Neuronal stem cell (in vitro differentiated cells): Measurements from ENCODE around the gene TRIM52.
"Not testable (repeated sequence)": the region's sequence is repeated elsewhere in the genome, so short reads cannot be mapped to it uniquely, and the experiment has no call there.

Experiments
- DNase-seq: peaks from one replicate; pipeline ENCODE4 v3.0.0-alpha.2; 2013; ENCODE audit warnings: low spot score
- H2AFZ ChIP-seq: one replicate; pipeline ENCODE4 v1.6.1; 2013; ENCODE audit warnings: mild to moderate bottlenecking, low read length, inconsistent platforms
- H2AK5ac ChIP-seq: 2 replicates; pipeline ENCODE4 v1.6.1; 2013; ENCODE audit warnings: low read depth, mild to moderate bottlenecking, inconsistent platforms, low read length, moderate library complexity, mixed read lengths
- H2BK120ac ChIP-seq: 2 replicates; pipeline ENCODE4 v1.6.1; 2013; ENCODE audit warnings: low read depth, mild to moderate bottlenecking, inconsistent platforms, low read length, moderate library complexity, mixed read lengths
- H2BK12ac ChIP-seq: one replicate; pipeline ENCODE4 v1.6.1; 2013; ENCODE audit warnings: low read length, inconsistent platforms
- H2BK15ac ChIP-seq: 2 replicates; pipeline ENCODE4 v1.6.1; 2013; ENCODE audit warnings: mild to moderate bottlenecking, low read length, inconsistent platforms, mixed read lengths
- H2BK5ac ChIP-seq: one replicate; pipeline ENCODE4 v1.6.1; 2013; ENCODE audit warnings: inconsistent platforms, mild to moderate bottlenecking, low read length, moderate library complexity
- H3K14ac ChIP-seq: one replicate; pipeline ENCODE4 v1.6.1; 2013; ENCODE audit warnings: low read length, inconsistent platforms
- H3K18ac ChIP-seq: 2 replicates; pipeline ENCODE4 v1.6.1; 2013; ENCODE audit warnings: low read length, inconsistent platforms
- H3K23ac ChIP-seq: 2 replicates; pipeline ENCODE4 v1.6.1; 2013; ENCODE audit warnings: low read depth, mild to moderate bottlenecking, mixed read lengths, low read length, inconsistent platforms; ENCODE audit not compliant: poor library complexity
- H3K27ac ChIP-seq: replicated peaks from 3 replicates; pipeline ENCODE4 v1.5.1; 2013; ENCODE audit warnings: low read length, inconsistent platforms
- H3K27me3 ChIP-seq, 3 experiments: 2 replicates each; pipeline ENCODE4 v1.6.1; 2013; ENCODE audit warnings: low read length in 3 of 3, mild to moderate bottlenecking in 2 of 3, inconsistent platforms in 1 of 3, low read depth in 1 of 3, mixed read lengths in 1 of 3, moderate library complexity in 1 of 3; ENCODE audit not compliant: control insufficient read depth in 3 of 3, insufficient read depth in 3 of 3
- H3K36me3 ChIP-seq, 2 donors: replicated peaks in 1 of 2; 2 replicates each; pipeline ENCODE4 v1.6.1; 2013; ENCODE audit warnings: low read length in 2 of 2; ENCODE audit not compliant: control insufficient read depth in 2 of 2, insufficient read depth in 2 of 2
- H3K4ac ChIP-seq: 2 replicates; pipeline ENCODE4 v1.6.1; 2013; ENCODE audit warnings: inconsistent platforms, mild to moderate bottlenecking, low read length, moderate library complexity
- H3K4me1 ChIP-seq, 2 donors: 1 replicate in 1 of 2; 2 replicates in 1 of 2; pipeline ENCODE4 v1.6.1; 2013; ENCODE audit warnings: low read length in 2 of 2, low read depth in 1 of 2; ENCODE audit not compliant: control insufficient read depth in 2 of 2, insufficient read depth in 1 of 2
- H3K4me2 ChIP-seq: one replicate; pipeline ENCODE4 v1.6.1; 2013; ENCODE audit warnings: mild to moderate bottlenecking, low read length, inconsistent platforms; ENCODE audit not compliant: insufficient read depth, poor library complexity, severe bottlenecking
- H3K4me3 ChIP-seq, 2 donors: 2 replicates each; pipeline ENCODE4 v1.5.1; 2013; ENCODE audit warnings: low read length in 2 of 2, mild to moderate bottlenecking in 2 of 2, inconsistent platforms in 1 of 2, moderate library complexity in 1 of 2
- H3K79me1 ChIP-seq: one replicate; pipeline ENCODE4 v1.6.1; 2013; ENCODE audit warnings: low read depth, mild to moderate bottlenecking, inconsistent platforms, low read length, moderate library complexity
- H3K9ac ChIP-seq: one replicate; pipeline ENCODE4 v1.6.1; 2013; ENCODE audit warnings: mild to moderate bottlenecking, low read depth, low read length, inconsistent platforms; ENCODE audit not compliant: poor library complexity
- H3K9me3 ChIP-seq, 2 donors: replicated peaks in 1 of 2; 2 replicates each; pipeline versions ENCODE3 to v1.6.1; 2013; ENCODE audit warnings: low read length in 2 of 2, mild to moderate bottlenecking in 2 of 2, inconsistent platforms in 1 of 2, low read depth in 1 of 2, mixed read lengths in 1 of 2, moderate library complexity in 1 of 2; ENCODE audit not compliant: control insufficient read depth in 2 of 2, insufficient read depth in 1 of 2
- H4K8ac ChIP-seq: one replicate; pipeline ENCODE4 v1.6.1; 2013; ENCODE audit warnings: low read depth, mild to moderate bottlenecking, inconsistent platforms, low read length, moderate library complexity
- H4K91ac ChIP-seq: one replicate; pipeline ENCODE4 v1.6.1; 2013; ENCODE audit warnings: low read length, low read depth, mild to moderate bottlenecking, inconsistent platforms; ENCODE audit not compliant: poor library complexity
- WGBS, 2 donors: extraction: QIAGEN DNeasy Blood & Tissue Kit; methylation state at CpG; one replicate each; pipeline ENCODE4 v1.1.7; 2013; ENCODE audit warnings: missing lambda C conversion rate in 2 of 2, mixed read lengths in 1 of 2; ENCODE audit not compliant: insufficient read length in 2 of 2, insufficient replicate concordance in 1 of 2; ENCODE audit errors: extremely low coverage in 2 of 2; 5-methylcytosine and 5-hydroxymethylcytosine counted together

TRIM52 gene

GRCh38 chr5:181215997-181216989, 44.6 kb downstream of the TRIM52 start:
- no peak overlapping the region for H4K91ac ChIP-seq
- no peak overlapping the region for H2BK15ac ChIP-seq
- no peak for DNase-seq
- H3K9ac ChIP-seq, result no peak overlapping the region
- no peaks in the 10 kb centered on the region for H3K4me1 ChIP-seq
- H3K79me1 ChIP-seq, result no peaks in the 10 kb centered on the region
- no peak overlapping the region for H2BK5ac ChIP-seq
- peaks cover 0 to 20% (median 18%) of the 10 kb centered on the region in 3 experiments for H3K27me3 ChIP-seq
- no peak overlapping the region for H3K27ac ChIP-seq
- no peak overlapping the region for H2AK5ac ChIP-seq
- peak overlapping the region; percentile 36 for H3K4me2 ChIP-seq
- no peaks in the 10 kb centered on the region for H3K36me3 ChIP-seq
- peak overlapping the region; percentile 39 for H2AFZ ChIP-seq
- no CpG with 5 or more reads among the region's 44 CpGs for WGBS, 2 donors
- H4K8ac ChIP-seq, result no peak overlapping the region
- H3K14ac ChIP-seq, result no peak overlapping the region
- H3K23ac ChIP-seq, result no peak overlapping the region
- peak overlapping the region in 1 of 2 donors; percentile 57 for H3K4me3 ChIP-seq
- no peak overlapping the region for H2BK12ac ChIP-seq
- no peak overlapping the region for H3K4ac ChIP-seq
- no peaks in the 10 kb centered on the region for H3K9me3 ChIP-seq
- no peak overlapping the region for H2BK120ac ChIP-seq
- no peak overlapping the region for H3K18ac ChIP-seq

GRCh38 chr5:181214249-181214648, 46.7 kb downstream of the TRIM52 start:
- not testable (repeated sequence) for H3K4me3 ChIP-seq, H2BK120ac ChIP-seq, H3K4ac ChIP-seq, H3K4me1 ChIP-seq, H3K27ac ChIP-seq, H3K14ac ChIP-seq, H3K4me2 ChIP-seq, H3K18ac ChIP-seq, H3K9ac ChIP-seq, H3K23ac ChIP-seq, H2BK12ac ChIP-seq, H4K8ac ChIP-seq, H2BK15ac ChIP-seq, H2BK5ac ChIP-seq, DNase-seq, H2AK5ac ChIP-seq, H3K79me1 ChIP-seq, H3K36me3 ChIP-seq, H2AFZ ChIP-seq, H4K91ac ChIP-seq, H3K9me3 ChIP-seq
- WGBS, 2 donors, result no CpG with 5 or more reads among the region's 10 CpGs
- peaks cover 0 to 20% (median 18%) of the 10 kb centered on the region in 3 experiments for H3K27me3 ChIP-seq

- Histone ChIP-seq H2AK5ac (no peak overlapping the region), H3K4me2 (no peak overlapping the region), H2BK5ac (no peak overlapping the region), H2BK15ac (no peak overlapping the region), H4K91ac (no peak overlapping the region), H3K18ac (no peak overlapping the region), H3K9me3 (no peaks in the 10 kb centered on the region), H3K36me3 (no peaks in the 10 kb centered on the region), H3K4me1 (no peaks in the 10 kb centered on the region), H3K14ac (no peak overlapping the region), H3K79me1 (no peaks in the 10 kb centered on the region), H3K23ac (no peak overlapping the region), H3K27me3 (peaks cover 0 to 20% (median 18%) of the 10 kb centered on the region in 3 experiments), H3K4me3 (no peak overlapping the region), H3K9ac (no peak overlapping the region), H2BK12ac (no peak overlapping the region), H4K8ac (no peak overlapping the region), H3K27ac (no peak overlapping the region), H2BK120ac (no peak overlapping the region), H3K4ac (no peak overlapping the region), H2AFZ (no peak overlapping the region)
- DNase-seq, result no peak
- no CpG with 5 or more reads among the region's 2 CpGs for WGBS, 2 donors
Observed at GRCh38 chr5:181212934-181213333, 48.0 kb downstream of the TRIM52 start.

- no peak overlapping the region for H2AK5ac ChIP-seq
- H4K91ac ChIP-seq, result no peak overlapping the region
- peaks cover 0 to 20% (median 18%) of the 10 kb centered on the region in 3 experiments for H3K27me3 ChIP-seq
- H3K4me1 ChIP-seq, result peaks cover 0 to 2% of the 10 kb centered on the region in 2 donors
- H3K18ac ChIP-seq, result no peak overlapping the region
- no peaks in the 10 kb centered on the region for H3K9me3 ChIP-seq
- WGBS, 2 donors, result no CpG with 5 or more reads among the region's 6 CpGs
- H2BK15ac ChIP-seq, result no peak overlapping the region
- H3K14ac ChIP-seq, result no peak overlapping the region
- H3K9ac ChIP-seq, result no peak overlapping the region
- H2BK5ac ChIP-seq, result no peak overlapping the region
- H3K23ac ChIP-seq, result no peak overlapping the region
- no peak overlapping the region for H3K4me3 ChIP-seq
- H3K79me1 ChIP-seq, result no peaks in the 10 kb centered on the region
- H3K27ac ChIP-seq, result no peak overlapping the region
- no peak overlapping the region for H3K4me2 ChIP-seq
- no peak overlapping the region for H2AFZ ChIP-seq
- H2BK120ac ChIP-seq, result no peak overlapping the region
- no peak for DNase-seq
- H4K8ac ChIP-seq, result no peak overlapping the region
- H3K4ac ChIP-seq, result no peak overlapping the region
- no peak overlapping the region for H2BK12ac ChIP-seq
- no peaks in the 10 kb centered on the region for H3K36me3 ChIP-seq
Observed at GRCh38 chr5:181212080-181212479, 48.9 kb downstream of the TRIM52 start.
